ENCODE data around the gene CST3.

Gene CST3

DNA sequence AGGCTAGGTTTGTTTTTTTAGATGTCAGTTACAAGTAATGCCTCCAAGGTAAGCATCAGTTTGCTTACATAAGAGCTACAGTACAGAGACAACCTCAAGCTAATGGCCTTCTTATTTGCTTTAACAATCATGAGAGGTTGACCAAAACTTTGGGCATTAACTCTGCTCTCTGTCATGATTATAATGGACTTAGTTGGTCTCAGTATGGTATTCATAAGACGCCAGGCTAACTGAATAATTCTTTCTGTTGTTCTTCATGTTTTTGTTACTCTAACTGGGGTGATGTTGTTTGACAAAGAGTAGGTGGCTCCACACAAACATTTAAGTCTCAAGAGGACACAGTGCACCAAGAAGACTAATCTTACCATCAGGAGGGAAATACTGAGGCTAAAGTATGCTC is 41.8 kb downstream of the CST3 start:
- no peak for DNase-seq

DNA sequence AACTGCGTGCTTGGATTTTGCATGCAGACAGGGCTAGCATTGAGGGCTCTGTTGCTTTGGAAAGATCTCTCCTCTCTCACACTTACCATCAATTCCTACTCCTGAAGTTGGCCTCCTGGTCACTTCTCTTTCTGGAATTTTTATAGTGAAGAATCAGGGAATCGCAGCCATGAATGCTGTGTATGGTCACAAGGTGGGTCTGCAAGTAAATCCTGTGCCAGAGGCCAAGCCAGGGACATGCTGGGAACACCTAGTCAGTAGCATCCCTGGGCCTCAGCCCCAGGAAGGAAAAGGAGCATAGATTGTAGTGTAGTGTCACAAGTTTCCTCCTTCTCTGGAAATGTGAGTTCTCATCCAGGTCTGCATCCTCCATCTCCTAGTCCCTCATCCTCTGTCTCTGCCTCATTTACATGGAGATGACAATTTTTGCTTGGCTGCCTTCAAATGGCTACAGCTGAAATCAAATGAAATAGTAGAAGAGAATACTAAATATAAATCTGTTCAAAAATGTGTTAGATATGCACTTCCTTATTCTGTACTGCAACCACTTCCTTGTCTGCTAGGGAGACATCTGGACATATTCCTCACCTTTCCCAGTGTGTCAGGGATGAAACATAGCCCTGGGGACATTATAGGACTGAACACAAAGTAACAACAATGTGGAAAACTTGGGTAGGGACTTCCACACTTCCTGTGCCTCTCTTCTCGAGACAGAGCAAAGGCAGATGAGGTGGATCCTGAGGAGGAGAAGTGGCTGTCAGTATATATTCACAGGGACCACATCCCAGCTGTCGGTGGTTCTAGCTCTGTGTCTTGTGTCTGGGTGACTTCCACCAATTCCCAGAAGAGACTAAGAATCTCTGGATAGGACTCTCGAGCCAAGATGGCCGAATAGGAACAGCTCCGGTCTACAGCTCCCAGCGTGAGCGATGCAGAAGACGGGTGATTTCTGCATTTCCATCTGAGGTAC is 49.0 kb downstream of the CST3 start:
- DNase-seq: no peak

DNA sequence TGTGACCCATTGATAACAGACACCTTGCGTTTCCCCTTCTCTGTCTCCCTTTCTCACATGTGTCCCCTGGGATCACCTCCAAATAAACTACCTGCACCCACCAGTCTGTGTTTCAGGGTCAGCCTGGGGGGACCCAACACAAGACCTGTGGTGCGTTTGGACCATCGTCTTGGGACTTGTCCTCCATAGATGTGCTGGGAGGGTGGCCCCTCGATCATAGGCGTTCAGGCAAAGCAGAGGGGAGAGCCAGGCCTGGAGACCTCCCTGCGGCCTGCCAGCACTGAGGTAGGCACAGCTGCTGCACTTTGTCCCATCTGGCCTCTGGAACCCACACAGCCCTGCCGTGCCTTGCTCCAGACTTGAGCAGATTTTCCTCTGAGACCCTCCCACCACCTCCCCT is 50.1 kb downstream of the CST3 start:
- no peak for DNase-seq

DNA sequence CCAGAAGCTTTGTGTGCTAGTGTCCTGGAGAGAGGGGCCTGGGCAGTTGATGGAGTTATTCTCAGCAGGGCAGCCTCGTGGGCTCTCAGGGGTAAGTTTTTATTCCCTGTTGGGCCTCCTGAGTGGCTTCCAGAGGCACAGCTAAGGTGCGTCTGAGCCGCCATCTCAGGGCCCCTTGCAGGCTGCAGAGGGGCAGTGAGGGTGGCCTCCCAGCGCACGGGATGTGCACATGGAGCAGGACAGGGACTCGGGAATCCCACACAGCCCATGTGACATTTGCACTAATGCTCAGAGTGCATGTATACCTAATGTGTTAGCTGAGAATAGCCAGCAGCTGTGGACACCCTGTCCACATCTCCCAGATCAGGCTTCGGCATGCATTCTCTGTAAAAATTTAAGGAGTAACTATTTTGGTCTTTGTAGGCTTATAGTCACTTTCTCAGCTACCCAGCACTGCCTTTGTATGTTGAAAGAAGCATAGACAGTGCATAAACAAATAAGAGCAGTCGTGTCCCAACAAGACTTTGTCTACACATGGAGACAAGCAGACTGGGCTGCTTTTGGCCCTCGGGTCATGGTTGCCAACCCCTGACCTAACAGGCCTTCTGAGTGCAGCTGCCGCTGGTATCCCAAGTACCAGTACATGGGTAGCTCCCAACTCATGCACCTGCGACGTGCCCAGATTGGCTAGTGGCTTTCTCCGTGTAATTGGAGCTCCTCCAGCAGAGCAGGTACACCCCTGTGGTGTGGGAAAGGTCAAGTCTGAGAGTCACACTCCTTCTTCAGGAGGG is 50.8 kb downstream of the CST3 start:
- no peak for DNase-seq

DNA sequence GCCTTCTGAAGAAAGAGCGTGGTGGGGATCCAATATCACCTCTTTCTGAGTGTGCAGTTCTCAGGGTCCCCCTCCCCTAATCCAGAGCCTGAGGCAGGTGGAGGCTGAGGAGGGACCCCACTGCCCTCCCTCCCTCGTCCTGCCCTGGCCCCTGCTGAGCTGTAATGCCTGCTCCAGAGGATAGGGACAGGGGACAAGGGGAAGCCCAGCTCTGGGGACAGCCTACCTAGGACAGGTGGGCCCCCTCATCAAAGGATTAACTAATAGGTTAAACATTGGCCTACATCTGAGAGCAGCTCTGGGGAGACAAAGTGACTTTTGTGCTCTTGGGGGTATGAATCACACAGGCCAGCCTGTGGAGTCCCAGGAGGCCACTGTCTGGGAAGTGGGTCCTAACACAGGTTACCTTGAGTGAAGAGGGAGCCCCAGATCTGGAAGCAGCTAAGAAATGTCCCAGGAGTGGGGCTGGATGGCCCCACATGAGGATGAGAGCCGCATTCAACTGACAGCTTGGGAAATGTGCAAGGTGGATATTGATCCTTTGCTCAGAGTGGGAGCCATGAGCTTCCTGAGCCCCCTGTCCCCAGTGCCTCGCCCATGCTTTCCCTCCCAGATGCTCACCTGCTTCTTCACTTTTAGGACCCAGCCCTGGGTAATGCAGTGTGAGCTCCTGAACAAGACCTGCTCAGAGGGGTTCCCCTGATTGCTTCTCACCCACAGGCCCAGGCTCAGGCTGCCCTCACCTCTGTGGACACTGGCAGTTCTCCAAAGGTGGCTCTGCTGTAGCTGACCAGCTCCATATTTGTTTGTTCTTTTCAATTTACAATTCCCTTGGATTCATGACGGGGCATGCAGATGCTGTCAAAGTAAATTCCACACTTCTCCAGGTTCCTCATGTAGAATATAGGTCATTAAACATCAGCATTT is 51.7 kb downstream of the CST3 start:
- no peak for DNase-seq

DNA sequence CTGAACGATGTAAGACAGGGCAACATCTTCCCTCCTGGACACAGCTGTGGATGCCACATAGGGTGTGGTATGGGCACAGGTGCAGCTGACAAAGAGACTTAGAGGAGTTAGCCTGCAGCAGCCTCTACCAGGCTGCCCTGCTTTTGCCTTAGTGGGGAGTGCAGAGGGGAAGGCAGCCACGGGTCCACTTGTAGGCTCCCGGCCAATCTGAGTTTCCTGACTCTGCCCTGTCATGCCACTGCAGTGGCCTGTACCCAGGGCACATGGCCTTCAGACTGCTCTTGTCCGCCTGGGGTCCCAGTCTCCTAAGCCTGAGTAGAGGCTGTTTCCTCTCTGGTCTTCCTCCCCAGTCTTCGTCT is 52.3 kb downstream of the CST3 start:
- DNase-seq: no peak

DNA sequence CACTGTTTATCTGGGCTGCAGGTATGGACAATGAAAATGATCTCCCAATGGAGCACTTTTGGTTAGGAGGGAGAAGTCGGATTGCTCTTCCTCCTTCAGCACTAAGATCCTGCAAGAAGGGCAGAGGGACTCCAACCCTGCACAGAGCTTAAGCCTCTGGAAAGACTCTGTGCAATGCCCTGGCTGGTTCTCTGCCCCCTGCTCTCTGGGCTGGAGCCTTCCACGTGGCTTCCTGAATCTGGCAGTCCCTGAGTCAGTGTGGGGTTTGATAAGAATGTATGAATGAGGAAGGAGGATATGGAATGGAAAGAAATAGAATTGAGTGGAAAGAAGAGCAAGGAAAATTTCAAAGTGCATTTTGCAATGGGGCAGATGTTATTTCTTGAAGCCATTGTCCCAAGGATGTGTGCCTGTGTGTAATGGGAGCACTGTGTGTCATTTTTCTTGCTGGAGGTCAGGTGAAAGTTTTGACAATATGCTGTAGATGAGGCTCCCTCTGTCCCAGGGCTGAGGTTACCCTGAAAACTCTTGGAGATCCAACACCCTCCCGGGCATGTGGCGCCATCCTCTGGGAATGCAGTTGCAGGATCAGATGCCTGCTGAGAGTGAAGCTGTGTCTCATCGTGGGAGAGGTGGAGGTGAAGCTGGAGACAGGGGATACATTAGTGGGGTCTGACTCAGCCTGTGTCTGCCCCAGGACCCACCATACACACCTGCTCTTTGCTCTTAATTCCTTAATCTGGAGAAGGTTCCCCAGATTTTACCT is 53.1 kb downstream of the CST3 start:
- DNase-seq: no peak

Measured in NCI-H1436 treated with DMSO at 0.1 percent for 48 hours (cell line).